Cardiac fibroblast (primary cell): ENCODE measurements around the gene SNTB2.
"Not testable (repeated sequence)": the region's sequence is repeated elsewhere in the genome, so short reads cannot be mapped to it uniquely, and the experiment has no call there.

Experiments used
- DNase-seq, 2 donors: peaks; one replicate each; pipeline versions ENCODE4 v3.0.0 to v3.0.0-alpha.2; 2010; ENCODE audit warnings: low read depth in 2 of 2
- H3K4me3 ChIP-seq, 2 donors: replicated peaks in 1 of 2; 1 replicate in 1 of 2; 2 replicates in 1 of 2; pipeline ENCODE4 v1.5.1; 2011; ENCODE audit warnings: low read depth in 2 of 2, low read length in 2 of 2, mild to moderate bottlenecking in 2 of 2, moderate library complexity in 1 of 2
- CTCF ChIP-seq: IDR thresholded peaks from one replicate; pipeline ENCODE4 v1.5.1; 2011; ENCODE audit warnings: low read depth, mild to moderate bottlenecking, low read length, inconsistent platforms

The SNTB2 gene

GRCh38 chr16:69294051-69294450 lies 107.1 kb downstream of the SNTB2 start:
- no peak overlapping the region for H3K4me3 ChIP-seq
- TF ChIP-seq CTCF, result no peak
- DNase-seq, result no peak

GRCh38 chr16:69296771-69297170 lies 109.8 kb downstream of the SNTB2 start:
- H3K4me3 ChIP-seq, DNase-seq: not testable (repeated sequence)

DNA sequence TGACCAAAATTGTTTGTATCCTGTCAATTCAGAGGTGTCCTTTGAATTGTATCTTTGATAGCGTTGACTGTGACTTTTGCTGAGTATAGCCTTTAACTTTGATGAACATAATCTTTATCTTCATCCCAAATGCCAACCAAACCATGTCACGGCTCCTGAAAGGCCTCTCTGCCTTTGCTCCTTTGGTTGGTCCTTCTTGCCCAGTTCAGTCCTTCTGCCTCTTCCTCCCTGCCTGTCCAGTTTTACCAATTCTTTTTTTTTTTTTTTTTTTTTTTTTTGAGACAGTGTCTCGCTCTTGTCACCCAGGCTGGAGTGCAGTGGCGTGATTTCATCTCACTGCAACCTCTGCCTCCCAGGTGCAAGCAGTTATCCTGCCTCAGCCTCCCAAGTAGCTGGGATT lies 111.3 kb downstream of the SNTB2 start:
- H3K4me3 ChIP-seq, result no peak overlapping the region
- no peak for TF ChIP-seq CTCF
- DNase-seq, result no peak

DNA sequence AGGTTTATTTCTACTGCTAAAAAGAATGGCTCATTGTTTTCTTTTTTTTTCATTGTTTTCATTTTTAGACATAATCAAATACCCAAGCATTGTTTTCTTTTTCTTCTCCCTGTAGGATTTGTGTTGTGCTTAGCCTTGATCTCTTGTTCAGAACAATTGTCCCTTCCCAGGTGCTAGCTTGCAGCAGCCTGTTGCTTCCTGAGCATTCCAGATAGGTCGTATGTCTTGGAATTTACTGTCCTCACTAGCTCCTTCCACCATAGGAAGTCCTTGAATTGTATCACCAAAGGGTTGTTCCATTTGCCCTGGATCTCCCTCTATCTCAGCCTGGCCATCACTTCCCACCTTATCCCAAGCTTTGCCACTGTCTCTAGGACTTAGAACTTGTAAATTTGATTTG lies 114.2 kb downstream of the SNTB2 start:
- no peak for TF ChIP-seq CTCF

GRCh38 chr16:69301861-69302260 lies 114.9 kb downstream of the SNTB2 start:
- TF ChIP-seq CTCF, result no peak

More for the DNA sequence above, 114.2 kb downstream of the SNTB2 start:
- no peak for DNase-seq
- H3K4me3 ChIP-seq, result no peak overlapping the region

GRCh38 chr16:69302301-69302700 lies 115.3 kb downstream of the SNTB2 start:
- no peak overlapping the region for H3K4me3 ChIP-seq
- TF ChIP-seq CTCF, result no peak
- DNase-seq, result no peak

More at GRCh38 chr16:69301861-69302260, 114.9 kb downstream of the SNTB2 start:
- no peak overlapping the region for H3K4me3 ChIP-seq
- no peak for DNase-seq

DNA sequence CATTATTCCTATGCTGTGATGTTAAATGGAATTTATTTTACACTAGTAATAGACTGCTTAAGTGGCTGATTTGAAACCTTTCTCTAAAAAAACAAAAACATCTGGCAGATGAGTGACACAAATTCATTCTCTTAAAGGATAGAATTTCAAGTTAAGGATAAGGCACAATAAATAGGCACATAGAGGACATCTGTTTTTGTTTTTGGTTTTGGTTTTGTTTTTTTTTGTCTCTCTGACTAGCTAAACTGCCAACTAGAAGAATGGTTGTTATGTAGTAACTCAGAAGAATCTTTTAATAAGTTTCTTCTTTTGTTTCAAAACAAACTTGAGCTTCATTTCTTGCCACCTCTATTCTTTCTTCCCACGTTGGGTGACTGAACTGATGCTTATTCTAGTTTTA lies 119.1 kb downstream of the SNTB2 start:
- no peak overlapping the region for H3K4me3 ChIP-seq
- no peak for TF ChIP-seq CTCF
- no peak for DNase-seq
